Stimulated activated CD8-positive, alpha-beta memory T cell treated with anti-CD3 and anti-CD28 coated beads, Interleukin-12 subunit alpha, Interleukin-12 subunit beta, amount 100 ng/mL, for 1 hour (primary cell): Measurements from ENCODE around the gene PSD4.
A peak's percentile ranks its signal among the peaks of the same experiment; 100 is the strongest.

ENCODE experiments used
- DNase-seq: peaks from one replicate; pipeline ENCODE4 v3.0.0-alpha.2; 2020; ENCODE audit warnings: low read depth

Gene PSD4

DNA sequence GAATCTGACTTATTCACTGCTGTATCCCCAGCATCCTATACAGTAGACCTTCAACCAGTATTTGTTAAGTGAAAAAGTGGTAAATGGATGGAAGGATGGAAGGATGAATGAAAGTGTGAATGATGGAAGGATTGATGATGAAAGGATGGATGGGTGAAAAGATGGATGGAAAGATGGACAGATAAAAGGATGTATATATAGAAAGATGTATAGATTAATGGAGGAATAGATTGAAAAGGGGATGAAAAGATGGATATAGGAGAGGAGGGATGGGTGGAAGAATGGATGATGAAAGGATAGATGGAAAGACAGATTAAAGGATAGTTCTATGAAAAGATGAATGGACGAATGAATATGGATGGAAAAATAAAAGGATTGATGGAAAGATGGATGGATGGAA, 50.0 kb downstream of the PSD4 start:
- no peak for DNase-seq

DNA sequence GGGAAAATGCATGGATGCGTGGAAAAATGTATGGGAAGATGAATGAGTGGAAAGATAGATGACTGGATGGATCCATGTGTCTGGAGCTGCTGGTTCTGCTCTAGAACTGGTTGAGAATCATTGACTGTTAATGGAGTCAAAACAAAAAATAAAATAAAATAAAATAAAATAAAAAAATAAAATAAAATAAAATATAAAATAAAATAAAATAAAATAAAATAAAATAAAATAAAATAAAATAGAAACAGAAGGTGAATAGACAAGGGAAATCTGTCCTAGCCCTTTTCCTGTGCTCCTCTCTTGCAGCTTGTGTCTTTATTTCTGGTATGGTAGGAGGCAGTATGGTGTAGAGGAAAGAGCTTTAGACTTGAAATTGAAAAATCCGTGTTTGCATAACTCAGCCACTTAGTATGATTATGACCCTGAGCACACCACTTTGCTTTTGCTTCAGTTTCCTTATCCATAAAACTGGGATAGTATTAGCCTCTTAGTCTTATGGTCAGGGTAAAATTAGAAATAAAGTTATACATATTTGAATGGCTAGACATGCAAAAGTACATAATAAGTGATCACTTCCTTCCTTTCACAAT, 51.0 kb downstream of the PSD4 start:
- DNase-seq: no peak

DNA sequence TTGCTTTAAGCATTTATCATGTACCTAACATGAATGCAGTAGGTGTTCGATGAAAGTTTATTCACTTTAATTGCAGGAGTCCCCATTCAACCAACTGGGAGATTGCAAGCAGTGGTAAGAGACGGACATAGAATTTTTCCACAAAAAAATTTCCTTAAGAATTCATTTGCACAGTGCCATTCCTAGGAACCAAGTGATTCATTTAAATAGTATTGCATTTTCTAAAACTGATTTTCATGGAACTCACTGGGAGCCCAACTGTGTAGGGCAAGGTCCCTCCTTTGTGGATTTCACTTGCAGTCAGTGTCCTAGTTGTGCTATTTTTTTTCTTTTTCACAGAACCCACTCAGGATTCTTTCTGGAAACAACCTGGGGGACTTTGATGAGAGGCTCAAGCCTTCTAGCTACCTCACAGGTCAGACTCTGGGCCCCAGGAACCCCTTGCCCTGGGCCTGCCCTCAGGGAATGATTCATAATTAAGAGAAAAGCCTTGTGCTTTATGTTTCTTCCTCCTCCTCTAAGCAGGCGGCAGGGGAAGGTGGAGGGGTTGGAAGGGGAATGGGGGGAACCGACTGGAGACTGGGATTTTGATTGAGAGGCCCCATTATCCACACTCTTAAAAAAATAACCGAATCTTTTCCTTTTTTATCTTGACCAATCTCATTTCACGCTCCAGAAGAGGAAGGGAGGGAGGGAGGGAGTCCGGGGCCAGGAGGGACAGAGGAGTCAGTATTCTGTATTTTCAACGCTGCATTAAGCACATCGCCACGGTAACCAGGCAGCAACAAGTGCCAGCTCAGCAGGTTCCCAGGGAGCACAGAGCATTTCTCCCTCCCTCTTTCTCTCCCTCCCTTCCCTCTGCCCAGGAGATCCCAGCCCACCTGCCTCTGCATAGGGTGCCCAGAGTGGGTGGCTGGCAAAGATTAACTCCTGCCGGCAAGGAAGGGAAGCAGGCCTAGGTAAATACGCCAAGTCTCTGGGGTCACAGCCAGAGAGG, 51.8 kb downstream of the PSD4 start:
- DNase-seq: no peak

DNA sequence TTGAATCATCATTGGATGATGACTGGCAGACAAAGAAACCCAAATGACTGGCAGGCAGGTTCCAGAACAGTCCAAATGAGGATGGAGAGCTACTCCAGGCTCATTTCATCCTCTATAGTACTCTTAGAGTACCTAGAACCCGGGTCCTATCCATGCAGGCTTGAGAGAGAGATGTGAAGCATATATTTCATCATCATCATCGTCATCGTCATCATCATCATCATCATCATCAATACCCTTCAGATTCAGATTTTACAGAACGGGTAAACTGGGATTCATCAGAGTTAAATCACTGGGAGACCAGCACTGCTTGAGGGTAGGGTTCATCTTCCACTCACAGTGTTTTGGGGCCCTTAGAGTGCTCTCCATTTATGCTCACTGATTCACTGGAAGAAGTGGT, 52.7 kb downstream of the PSD4 start:
- no peak for DNase-seq

DNA sequence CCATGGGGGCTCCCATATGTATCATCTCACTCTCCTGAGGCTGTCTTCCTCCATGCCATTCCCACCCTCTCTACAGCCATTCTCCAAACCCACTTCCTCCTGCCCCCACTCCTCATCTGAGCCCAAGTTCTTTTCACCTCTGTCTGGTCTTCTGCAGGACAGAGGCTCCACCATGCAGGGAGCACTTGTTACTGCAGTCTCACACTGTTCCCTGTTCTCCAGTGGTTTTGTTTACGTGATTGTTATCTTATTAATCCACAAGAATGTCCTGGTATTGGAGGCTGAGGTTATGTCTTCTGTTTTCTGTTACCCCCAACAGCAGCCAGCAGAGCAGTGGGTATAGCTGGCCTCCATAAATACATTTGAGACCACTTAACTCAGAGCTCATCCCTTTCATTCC, 53.5 kb downstream of the PSD4 start:
- no peak for DNase-seq

DNA sequence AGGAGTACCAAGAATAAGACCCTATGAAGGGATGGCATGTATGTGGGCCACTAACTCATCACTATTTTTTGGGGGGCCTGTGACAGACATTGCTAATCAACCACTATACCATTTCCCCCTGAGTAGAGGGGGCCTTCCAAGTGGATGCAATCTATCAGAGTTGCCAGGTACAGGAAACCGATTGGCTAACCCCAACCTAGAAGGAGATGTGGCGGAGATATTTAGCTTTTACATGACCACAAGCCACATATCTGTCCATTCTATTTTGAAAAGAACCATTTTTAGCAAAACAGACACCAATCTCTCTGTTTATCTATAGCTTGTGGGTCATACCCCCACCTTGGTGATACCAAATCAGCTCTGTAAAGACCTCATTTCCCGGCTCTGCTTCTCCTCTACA, 53.9 kb downstream of the PSD4 start:
- DNase-seq: no peak

DNA sequence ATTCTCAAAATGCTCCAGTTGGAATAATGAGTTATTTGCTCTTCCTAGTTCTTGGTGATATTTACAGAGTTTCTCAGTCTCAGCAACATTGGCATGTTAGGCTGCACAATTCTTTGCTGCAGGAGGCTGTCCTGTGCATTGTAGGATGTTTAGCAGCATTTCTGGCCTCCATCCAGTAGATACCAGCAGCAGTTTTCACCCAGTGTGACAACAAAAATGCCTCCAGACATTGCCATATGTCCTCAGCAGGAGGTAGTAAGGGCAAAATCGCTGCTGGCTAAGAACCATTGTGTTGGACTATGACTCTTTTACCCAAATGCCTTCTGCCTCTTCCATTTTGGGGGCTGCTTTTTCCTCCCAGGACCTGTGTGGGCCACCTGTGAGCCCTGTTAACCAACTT, 54.6 kb downstream of the PSD4 start:
- no peak for DNase-seq

DNA sequence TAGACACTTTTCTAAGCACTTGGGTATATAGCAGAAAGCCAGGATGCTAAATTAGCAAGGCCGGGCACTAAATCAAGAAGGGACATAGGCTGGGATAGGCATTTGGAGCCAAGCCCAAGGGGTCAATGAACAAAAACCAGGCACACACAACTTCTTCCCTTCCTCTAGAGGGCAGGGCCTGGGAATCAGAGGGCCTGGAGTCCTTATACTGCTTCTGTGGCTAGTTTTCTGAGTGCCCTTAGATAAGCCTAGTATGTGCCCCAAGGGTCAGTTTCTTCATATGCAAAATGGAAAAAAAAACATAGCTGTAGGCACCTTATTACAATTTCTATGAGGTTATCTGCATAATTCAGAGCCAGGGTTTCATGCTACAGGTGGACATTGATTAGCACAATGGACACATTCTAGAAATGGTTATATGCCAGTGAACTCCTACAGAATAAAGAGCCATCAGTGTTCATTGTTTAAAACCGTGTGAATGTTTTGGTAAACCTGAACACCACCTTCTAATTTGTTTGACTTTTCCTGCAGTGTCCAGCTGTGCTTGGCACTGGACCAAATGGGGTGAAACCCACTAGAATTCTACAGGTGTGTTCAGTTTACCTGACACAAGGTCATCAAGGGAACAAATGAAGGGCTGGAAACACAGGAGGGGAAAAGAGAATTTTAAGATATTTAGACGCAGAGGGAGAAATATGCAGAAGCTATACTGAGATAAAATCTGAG, 55.4 kb downstream of the PSD4 start:
- DNase-seq: no peak

DNA sequence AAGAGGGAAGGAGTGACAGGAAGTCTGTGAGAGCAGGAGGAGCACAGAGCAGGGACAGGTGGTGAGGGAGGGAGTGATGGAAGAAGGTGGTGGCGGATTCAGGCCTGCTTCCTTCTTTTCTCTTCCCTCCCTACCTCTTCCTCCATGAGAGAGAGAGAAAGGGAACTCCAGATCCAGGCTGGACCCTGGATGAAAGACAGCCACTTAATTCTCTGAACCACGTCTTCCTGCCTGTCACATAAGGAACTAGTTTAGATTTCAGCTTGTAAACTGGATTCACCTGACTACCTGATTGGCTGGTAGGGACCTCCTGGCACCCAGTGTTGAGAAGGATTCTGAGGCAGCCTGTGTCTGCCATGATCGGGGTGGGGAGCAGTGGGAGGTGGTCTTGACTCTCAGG, 56.0 kb downstream of the PSD4 start:
- DNase-seq: no peak

DNA sequence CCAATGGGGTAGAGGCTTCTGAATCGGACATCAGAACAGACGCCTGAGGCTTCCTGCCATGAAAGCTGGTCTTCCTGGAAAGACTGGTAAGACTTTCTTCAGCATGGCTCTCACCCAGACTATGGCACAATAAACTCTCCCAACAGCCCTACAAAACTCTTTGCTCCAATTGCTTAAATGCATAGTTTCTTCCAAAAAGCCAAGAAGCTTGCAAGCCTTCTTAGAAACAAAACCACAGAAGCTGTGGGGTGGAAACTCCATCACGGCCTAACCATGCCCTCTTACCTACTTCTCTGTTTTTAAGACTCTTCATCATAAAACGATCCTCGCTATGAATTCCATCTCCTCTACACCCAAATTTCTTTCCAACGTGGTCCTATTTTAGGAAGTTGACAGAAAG, 56.8 kb downstream of the PSD4 start:
- no peak for DNase-seq

DNA sequence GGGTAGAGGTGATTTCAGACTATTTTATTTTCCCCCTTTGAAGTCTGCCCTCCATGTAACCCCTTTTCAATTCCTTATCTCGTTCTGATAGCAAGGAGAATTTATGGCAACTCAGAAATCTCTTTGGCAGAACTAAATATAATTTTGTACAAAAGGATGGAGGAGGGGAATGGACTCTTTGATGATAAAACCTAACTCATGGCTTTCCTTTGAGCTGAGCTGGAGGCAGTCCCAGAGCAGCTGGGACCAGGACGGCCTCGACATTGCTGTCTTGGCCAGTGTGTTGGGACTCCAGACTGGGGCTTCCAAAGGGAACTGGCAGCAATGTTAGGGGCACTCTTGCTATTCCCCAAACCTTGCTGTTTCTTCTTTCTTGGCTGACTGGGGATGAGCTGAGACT, 57.3 kb downstream of the PSD4 start:
- no peak for DNase-seq

DNA sequence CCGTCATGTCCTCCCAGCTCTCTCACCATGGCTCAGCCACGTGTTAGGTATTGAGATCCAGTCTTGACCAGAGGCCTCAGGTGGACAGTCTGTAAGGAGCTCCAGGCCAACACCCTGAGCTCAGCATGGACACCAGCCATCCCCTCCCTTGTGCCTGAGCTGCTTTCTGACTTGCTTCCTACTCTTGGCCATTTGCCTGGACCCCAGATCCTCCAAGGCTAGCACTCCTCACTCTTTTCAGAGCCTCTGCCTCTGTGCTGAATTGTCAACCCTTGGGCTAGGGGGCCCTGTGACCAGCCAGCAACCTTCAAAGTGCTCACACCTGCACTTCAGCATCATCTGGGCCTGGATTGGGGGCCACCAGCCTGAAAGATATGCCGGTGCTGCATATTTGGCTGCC, 58.4 kb downstream of the PSD4 start:
- no peak for DNase-seq

DNA sequence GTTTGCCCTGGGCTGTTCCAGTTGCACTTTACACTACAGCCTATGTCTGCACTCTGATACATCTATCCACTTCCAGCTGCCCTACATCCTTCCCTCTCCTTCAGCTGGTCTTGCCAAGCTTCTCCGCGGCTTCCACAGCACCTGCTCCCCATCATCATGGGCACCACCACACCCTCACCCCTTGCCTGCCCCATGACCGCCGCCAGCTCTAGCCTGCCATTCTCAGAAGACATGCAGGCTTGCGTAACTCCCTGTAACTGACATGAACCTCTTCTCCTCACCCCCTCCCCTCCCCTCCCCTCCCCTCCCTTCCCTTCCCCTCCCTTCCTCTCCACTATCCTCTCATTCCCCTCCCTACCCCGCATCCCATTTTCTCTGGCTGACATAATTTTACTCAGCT, 59.0 kb downstream of the PSD4 start:
- no peak for DNase-seq

DNA sequence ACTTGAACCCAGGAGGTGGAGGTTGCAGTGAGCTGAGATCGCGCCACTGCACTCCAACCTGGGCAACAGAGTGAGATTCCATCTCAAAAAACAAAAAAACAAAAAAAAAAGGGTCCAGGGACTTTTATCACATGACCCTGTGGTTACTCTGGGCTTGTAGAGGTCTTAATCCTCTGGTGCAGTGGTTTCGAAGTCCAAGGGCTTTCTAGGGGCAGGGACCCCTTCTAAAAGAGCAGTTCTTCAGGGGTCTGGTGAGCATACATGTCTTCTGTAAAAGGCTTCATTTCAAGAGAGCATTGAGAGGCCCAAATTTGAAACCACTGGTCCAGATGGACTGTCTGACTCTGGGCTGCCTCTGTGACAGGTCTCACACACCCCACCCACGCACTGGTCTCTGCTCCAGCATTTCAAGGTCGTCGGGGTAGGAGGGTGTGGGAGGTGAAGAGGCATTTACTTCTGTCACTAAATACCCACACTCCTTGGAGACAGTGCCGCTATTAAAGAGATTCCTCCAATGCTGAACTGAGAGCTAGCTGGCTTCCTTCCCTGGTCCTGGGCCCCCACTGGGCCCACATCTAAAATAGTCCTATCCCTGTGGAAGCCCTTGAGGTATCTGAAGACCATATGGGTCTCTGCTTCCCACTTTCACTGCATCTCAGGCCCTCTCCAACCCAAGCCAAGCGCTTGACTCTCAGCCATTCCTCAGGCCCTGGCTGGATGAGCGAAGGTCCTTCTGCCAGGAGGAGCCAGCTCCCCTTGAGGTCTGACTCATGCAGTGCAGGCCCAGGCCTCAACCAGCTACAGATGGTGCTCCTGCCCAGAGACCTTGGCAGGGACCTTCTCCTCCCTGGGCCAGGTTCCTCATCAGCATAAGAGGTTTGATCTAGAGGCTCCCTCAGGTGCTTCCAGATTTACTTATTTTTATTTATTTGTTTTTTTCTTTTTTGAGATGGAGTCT, 60.1 kb downstream of the PSD4 start:
- DNase-seq: no peak

DNA sequence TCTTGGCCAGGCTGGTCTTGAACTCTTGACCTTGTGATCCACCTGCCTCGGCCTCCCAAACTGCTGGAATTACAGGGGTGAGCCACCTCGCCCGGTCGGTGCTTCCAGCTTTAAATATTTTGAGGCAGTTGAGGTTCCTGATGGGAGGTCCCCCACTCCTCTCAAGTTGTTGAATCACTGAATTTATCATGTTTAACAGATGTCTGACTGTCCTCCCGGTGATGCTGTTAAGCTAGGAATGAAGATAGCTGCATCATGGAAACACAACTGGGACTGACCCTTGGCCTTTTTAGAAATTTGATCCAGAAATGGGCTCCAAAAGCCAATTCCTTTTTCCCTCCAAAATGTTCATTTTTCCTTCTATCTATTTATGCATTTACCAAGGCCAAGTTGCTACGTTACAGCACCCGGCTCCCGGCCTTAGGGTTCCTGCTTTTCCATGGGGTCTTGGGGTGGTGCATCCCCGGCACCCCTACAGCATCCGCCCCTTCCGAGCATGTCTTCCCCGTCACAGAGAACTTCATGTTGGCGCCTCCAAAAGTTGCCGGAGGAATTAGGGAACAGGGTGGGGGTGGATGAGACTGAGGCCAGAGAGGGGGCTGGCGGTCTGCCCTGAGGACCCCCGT, 61.1 kb downstream of the PSD4 start:
- no peak for DNase-seq

DNA sequence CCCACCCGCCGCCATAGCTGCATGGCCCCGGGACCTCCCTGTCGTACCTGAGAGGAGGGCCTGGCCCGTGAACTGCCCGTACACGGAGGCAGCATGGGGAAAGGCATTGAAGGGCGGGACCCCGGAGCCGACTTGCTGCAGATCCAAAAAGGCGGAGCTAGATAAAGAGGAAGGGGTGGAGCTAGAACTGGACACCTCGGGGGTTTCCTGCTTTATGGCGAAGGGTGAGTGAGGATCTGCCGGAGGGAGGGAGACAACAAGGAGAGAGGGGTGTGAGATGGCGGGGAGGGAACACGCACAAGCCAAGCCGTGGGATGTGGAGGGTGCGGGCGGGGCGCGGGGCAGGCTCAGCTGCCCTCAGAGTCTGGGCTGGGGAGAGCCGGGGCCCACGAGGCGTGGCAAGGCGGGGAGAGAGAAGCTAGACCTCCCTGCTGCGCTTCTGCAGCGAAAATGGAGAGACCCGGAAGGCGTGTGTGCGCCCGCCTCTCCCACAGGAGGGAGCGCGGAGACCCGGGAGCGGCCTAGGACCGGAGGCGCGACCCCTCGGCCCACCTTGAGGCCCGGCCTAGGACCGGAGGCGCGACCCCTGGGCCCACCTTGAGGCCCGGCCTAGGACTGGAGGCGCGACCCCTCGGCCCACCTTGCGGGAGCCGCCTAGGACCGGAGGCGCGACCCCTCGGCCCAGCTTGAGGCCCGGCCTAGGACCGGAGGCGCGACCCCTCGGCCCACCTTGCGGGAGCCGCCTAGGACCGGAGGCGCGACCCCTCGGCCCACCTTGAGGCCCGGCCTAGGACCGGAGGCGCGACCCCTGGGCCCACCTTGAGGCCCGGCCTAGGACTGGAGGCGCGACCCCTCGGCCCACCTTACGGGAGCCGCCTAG, 61.8 kb downstream of the PSD4 start:
- DNase-seq: peak; percentile 40

DNA sequence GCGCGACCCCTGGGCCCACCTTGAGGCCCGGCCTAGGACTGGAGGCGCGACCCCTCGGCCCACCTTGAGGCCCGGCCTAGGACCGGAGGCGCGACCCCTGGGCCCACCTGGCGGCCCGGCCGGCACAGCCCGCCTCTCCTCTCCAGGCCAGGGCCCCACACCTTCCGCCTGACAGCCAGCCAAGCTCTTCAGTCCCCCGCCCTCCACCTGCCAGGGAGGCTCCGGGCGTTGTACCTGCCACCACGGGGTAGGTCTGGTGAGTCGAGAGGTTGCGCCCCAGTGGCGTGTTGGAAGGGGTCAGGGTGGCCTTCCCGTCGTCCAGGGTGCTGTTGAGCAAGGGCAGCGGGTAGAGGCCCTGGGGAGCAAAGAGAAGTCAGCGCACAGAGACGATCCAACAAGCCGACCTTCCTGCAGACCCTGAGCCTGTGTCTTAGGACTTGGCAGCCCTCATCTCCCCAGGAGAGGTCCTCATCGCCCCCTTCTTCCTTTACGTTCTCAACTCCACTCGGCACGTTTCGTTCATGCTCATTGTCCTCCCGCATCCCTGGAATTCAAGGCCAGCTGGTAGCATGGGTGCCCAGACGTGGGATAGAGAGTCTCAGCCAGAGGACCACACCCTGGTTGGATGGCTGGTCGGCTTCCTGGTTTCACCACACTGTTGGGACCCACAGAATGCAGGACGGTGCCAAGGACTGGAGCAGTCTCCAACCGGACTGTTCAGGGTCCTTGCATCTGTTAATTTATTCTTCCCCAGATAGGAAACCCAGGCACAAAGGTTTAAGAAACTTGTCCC, 62.8 kb downstream of the PSD4 start:
- DNase-seq: no peak

DNA sequence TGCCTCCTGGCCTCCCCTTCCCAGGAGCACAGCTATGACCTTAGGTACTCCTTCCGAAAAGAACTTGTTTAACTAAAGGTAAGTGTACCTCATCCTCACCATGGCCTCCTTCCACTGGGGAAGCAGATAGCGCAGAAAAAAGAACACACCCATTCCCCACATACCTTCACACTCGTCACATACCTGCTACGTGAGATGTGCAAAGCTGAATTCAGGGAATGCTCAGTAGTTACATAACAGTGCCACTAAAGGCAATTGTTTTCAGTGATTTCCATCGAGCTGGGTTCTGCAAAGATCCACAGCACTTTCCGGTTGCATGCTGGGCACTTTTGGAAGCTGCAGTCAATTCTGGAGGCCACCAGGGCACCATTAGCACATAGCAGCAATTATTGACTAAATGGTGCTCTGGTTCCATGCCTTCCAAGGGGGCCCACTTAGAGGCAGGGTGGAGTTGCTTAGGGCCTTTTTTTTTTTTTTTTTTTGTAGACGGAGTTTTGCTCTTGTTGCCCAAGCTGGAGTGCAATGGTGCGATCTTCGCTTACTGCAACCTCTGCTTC, 63.9 kb downstream of the PSD4 start:
- no peak for DNase-seq
